Fibroblast of skin of abdomen (primary cell): ENCODE measurements around the gene SLC51B.
"Not testable (repeated sequence)": the region's sequence is repeated elsewhere in the genome, so short reads cannot be mapped to it uniquely, and the experiment has no call there.

Experiments used
- DNase-seq: peaks from one replicate; pipeline ENCODE4 v3.0.0-alpha.2; 2013

Gene SLC51B

DNA sequence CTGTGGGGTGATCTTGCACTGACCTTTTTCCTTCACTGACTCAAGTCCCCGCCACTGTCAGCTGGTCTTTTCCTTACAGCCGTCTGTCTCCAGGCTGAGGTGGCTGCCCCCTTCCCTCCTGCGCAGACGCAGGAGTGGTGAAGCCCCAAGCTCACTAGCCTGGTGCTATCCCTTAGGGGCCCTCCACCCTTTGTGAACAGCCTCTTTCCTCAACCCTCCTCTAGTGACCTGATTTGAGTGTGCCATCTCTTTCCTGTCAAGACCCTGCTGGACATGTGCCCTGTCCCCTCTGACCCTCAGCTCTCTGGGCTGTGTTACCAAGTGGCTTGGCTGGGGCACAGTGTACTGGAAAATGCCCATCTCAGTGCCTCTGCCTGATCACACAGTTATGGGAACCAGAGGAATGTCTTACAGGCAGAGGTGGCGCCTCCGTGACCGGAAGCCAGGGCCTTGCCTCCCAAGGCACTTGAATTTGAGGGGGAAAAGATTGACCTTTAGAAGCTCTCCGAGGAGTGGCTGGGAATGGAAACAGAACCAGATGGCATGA, 40.1 kb downstream of the SLC51B start:
- no peak for DNase-seq

DNA sequence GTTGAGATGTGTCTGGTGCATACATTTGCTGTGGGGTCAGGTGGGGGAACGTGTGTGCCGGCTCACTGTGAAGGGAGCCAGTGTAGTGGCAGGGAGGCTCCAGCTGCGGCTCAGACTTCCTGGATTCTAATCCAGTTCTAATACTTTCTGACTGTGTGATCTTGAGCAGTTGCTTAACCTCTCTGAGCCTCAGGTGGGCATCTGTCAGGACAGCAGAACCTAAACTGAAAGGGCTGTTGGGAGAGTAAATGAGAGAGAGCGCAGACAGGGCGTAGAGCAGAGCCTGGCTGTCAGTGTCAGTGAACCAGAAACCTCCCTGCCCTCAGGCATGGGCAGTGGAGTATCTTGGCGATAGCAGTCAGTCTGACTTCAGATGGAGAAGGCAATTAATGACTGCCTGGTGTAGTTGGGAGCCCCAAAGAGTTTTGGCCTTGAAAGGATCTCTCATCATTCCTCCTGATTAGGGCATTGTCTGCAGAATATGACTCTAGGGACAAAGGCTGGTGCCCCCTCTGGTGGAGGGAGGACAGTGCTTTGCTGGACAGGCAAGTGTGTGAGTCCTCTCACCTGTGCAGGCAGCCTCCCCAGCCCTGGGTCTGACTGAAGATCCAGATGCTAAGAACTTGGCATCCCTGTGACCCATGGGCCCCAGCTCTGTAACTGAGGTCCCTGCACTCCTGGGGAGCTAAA, 40.9 kb downstream of the SLC51B start:
- no peak for DNase-seq

DNA sequence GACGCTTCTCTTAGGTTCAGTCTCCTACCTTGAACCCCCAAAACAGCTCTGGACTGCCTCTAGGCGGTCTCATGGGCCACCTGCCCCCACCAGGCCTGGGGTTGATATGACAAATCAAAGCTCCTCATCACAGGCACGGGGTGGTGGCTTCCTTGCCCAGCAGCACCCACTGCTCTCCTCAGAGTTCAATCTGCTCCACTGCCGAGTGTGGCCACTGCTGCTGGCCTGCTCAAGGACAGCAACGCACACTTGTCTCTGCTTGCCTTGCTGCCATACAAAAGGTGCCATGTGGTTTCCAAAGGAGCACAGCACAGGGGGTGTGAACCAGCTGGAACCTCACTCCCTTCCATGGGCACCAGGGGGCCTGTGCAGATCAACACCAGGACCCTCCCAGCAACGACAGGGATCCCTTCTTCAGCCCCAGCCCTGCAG, 41.5 kb downstream of the SLC51B start:
- DNase-seq, result no peak

DNA sequence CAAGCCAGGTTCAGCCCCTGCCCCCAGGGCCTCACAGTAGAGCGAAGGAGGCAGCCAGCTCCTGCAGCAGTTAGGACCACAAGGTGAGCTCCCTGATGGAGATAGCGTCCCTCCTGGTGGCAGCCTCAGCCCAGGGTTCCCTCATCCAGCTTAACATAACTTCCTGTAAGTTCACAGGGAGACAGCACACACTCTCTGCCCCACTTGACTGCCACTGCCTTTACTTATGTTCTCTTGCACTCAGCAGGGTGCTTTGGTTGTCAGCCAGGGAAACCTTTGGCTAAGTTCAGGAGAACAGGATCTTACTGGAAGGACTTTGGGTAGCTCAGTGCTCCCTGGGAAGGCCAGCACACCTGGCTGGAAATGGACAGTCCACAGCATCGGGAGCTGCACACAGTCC, 42.2 kb downstream of the SLC51B start:
- DNase-seq, result no peak

DNA sequence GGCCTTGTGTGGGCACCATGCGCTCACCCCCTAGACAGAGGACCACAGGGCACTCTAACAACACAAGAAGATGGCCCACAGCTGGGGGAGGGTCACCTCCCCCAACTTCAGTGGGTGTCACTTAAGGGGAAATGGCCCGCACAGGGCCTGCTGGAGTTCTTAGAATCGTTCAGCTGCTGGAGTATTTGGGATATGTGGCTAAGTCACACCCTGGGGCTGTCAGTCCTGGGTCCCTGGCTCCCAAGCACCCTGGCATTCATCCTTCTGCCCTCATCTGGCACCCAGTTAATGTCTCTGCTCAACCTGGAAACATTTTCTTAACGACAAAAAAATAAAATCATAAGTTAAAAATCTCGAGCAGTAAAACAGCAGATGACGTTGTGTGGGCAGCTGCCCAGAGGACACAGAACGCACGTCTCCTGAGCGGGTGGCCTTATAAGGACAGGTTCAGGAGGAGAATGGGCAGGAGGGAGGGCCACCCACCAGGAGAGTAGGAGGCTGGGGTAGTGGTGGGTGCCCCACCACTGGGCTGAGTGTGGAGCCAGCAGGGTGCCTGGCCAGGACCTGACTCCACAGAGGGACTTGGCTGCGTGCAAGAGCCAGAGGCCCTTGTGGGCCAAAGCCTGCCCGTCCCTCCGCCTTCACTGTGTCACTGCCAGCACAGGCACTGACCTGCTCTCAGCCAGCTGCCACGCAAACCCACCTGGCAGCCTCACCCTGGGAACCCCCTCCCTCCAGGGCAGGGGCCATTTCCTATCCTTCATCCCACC, 42.9 kb downstream of the SLC51B start:
- no peak for DNase-seq

DNA sequence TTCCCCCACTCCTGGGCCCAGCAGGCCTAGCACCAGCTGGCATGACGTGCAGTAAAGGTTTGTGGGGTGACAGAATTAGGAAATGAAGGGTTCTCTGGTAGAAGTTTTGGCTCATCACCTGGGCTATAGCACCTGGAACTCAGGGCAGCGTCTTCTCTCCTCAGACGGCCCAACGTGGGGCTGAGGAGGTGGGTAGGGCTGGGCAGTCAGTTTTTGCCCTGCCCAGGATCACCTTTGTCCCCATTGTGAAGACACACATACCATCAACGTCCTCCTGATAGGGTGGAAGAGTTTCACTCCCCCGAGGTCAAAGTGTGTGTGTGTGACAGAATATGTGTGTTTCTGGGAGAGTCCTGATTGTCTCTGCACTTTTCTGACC, 43.4 kb downstream of the SLC51B start:
- no peak for DNase-seq

DNA sequence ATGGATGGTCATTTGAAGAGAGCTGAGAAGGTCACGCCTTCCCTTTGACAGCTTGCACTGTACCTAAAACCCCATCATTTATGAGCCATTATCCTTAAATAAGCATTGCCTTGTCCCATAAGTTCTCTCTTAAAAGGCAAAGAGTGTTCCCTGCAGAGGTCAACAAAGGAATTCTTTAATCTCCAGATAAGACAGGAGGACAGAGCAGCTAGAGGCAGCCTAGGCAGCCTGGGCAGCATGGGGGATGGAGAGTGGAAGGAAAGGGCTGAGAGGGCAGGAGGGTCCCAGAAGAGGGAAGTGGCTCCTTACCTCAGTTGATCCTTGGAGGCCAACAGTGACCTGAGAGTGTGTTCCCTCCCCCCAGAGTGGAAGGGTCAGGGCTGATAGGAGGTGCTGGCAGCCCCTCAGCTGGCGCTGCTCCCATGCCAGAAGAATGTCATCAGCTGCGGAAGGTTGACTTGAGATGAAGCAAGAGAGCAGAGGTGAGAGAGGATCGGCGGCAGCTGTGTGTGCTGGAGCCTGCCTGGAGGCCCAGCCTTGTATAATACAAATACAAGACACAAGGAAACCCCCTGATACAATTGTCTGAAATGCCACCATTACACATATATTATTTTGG, 44.1 kb downstream of the SLC51B start:
- no peak for DNase-seq

DNA sequence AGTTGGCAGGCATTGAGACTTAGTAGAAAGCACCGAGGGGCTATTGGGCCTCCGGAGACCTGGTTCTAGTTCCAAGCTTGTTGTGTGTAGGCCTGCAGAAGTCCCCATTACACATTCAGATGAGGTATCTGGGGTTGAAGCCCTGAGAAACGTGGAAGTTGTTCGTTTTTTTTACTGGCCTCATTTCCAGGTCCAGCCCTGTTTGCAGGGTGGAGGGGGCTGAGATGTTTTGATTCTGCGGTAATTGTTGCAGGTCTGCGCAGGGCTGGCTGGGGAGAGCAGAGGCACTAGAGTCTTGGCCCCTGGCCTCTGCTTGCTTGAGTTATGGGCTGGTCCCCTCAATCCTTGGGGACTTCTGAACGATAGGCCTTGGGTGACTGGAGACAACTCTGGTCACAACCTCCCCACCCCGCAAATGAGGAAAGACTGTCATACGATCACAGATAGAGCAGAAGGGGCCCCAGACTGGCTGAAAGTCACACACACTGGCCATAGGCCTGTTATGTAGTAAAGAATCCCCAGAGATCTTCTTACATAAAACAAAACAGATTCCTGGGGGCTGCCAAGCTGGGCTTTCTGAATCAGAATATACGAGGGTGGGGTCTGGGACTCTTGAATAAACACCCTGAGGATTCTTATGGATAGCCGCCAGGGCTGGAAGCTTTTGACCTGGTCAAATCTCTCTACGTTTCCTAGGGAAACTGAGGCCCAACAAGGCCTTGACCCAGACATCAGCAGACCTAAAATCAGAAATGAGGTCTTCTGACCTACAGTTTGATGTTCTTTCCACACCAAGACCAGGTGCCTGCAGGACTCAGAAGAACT, 47.0 kb downstream of the SLC51B start:
- DNase-seq, result no peak

DNA sequence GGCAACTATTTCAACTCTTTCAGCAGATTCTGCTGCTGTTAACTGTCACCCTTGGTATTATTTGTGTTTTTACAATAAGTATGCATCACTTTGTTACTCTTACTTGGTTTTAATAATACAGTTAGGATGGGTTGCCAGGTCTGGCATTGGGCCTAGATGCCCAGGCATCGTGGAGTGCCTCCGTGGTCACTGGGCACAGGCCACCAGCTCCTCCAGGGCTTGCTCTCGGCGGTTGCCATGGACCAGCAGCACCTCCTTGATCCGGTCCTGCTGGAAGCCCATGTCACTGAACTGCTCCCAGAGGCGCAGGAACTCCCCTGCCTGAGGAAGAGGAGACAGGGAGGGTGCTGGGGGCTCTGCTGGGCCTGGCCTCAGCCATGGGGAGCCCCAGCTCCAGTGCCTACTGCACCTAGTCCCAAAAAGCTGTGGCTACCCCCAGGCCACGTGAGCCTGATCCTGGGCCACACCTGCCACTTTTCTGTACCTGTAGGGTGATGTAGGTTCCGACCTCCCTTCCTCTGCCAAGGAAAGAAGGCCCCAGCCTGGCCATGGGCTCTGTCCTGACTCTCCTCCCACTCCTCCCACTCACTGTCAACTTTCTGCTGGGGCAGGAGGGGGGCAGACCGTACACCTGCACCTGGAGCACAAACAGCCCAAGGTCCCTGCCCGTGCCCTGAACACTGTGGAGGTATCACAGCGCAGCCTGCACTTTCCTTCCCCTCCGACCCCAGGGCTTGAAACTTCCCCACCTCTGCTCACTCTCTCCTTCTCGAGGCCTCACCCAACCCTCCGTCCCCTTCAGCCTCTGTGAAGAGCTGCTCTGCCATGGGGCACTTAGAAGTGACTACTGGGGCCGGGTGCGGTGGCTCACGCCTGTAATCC, 48.0 kb downstream of the SLC51B start:
- no peak for DNase-seq

DNA sequence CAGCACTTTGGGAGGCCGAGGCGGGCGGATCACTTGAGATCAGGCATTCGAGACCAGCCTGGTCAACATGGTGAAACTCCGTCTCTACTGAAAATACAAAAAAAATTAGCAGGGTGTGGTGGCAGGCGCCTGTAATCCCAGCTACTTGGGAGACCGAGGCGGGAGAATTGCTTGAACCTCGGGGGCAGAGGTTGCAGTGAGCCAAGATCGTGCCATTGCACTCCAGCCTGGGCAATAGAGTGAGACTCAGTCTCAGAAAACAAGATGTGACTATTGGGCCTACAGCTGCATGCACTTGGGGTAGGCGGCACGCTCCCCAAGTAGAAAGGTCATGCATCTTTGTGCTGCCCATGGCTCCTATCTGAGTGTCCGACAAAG, 48.6 kb downstream of the SLC51B start:
- not testable (repeated sequence) for DNase-seq

DNA sequence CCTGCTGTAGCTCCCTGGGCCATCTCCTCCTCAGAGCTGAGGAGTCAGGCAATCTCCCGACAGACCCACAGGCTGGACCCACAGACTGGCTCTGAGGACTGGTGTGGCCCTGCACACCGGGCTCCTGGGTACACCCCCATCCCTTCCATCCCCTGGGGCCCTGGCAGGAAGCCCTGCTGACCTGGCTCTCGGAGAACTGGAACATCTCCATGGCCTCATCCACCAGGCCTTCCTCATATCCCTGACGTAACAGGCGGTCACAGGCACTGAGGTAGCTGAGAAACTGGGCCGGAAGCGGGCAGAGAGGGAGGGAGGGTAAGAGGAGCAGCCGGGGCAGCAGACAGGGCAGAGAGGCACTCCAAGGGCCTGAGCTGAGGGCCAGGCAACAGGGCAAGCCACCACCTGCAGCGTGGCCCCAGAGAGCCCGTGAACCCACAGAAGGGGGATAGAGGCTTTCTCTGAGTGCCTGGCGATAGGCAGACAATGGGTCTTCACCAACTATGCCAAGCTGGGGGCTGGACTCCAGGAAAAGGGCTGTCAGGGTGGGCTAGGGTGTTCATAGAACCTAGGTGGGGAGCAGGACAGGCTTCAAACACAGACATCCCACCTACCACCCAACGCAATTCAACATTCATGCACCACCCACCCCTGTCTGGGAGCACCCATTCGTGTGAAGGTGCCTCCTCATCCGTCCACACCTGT, 49.3 kb downstream of the SLC51B start:
- DNase-seq, result no peak

DNA sequence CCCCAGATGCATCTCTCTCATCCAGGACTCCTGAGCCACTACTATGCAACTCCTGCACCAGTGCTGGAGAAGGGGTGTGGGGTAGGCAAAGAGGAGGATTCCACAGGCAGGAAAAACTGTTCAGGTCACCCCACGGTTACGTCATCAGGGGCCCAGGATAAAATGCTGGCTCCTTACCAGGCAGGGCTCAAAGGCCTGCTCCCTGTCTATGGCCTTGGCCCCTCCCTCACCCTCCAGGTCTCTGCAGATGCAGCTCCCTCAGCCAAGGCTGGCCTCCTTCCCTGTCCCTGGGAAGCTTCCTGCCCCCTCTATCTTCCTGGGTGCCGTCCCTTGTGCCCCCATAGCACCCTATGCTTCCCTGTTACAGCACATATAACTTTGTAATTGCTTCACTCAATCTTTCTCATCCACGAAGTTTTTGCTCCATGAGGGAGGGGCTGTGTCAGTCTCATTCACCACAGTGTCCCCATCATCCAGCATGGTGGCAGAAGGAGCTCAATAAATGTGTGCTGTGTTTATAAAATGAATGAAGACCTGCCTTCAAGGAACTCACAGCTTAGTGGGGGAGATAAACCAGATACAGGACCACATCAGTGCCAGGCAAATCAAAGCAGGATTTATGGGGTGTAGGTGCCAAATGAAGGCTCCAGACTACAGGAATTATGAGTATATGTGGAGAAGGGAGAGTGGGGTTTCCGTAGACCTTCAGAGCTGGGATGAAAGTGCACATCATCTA, 50.0 kb downstream of the SLC51B start:
- no peak for DNase-seq

DNA sequence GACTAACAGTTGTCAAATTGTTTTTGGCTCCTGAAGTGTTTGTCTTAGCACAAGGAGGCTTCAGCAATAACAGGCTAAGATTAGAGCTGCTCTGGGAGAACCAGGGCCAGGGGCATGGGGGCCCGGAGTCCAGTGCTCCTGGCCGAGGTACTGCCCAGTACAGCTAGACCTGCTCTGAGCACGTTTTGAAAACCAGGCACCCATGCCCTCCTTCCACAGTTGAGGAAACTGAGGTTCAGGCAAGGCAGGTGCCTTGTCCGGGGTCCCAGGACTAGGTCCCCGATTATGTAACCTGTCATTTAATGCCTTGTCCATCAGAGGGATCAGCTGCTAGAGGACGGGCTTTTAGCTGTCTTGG, 50.5 kb downstream of the SLC51B start:
- DNase-seq, result no peak

DNA sequence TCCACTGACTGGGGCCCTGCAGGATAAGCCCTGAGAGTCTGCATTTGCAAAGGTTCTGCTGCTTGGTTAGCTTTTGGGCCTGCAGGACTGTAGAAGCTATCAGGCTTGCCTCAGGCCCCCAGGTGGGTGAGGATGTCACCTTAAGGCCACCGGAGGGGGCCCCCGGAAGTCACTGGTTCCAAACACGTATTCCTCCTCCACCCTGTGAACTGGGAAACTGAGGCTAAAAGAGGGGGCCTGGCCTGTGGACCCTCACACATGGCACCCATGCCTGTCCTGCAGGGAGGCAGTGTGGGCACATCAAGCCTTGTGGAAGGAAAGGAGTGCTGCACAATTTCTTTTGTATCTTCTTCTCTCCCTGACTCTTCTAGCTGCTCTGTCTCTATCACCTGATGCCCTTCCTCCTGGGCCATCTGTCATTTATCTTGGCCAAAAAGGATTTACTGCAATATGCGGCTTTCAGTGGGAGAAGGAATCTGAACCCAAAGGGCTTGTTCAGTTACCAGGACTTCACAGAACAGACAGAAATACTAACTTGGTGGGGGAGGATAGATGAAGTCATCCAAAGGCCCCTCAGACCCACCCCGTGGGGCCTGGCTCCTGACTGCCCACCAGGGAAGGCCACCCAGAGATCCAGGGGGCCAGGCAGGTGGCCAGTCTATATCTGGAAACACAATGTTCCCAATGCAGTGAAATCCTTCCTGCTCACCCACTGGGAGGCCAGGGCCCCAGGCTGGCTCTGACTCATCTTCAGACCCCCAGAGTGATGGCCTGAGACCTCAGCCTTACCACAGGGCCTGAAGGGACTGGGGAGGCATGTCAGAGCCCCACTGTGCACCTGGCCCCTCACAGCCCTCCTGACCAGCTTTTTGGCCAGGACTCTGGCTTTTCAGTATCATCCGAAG, 51.5 kb downstream of the SLC51B start:
- no peak for DNase-seq

DNA sequence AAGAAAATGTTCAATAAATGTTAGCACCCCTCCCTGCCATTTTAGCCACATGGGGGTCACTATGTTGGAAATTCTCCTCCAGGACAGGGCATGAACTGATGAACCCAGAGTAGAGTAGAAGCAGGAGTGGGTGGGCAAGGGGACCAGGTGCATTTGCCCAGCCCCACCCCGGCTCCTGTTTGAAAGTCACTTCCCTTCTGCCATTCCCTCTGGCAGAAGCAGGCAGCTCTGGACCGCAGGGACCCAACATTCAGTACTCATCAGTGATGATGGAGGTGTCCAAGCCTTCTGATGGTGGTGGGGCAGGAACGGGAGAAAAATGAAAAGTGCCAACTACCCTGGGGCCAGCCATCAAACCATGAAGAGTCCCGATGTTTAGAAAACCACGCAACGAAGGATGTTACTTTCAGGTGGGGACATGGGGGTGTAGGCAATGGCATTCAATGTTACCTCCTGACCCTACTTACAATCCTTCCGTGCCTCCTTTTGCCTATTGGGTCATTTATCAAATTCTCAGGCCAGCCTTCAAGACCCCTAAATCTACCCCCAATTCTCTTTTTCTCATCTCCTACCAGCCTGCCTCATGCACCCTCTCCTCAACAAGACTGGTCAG, 52.6 kb downstream of the SLC51B start:
- DNase-seq, result no peak

DNA sequence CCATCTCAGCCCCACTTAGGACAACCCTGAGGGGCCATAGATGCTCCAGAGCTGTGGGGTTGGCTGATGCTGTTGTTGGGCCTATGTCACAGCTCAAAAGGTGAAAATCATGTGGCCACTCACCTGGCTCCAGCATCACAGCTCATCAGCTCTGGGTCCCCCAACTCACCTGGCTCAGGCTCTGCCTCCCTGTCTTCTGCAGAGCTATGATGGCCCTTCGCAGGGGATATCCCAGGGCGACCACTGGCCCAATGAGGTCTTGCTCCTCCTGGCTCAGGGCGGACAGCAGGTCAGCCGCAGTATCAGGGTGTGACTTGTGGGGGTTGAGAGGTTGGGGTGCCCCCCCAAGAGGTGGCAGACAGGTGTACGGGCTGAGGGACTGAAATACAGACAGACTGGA, 54.1 kb downstream of the SLC51B start:
- no peak for DNase-seq

DNA sequence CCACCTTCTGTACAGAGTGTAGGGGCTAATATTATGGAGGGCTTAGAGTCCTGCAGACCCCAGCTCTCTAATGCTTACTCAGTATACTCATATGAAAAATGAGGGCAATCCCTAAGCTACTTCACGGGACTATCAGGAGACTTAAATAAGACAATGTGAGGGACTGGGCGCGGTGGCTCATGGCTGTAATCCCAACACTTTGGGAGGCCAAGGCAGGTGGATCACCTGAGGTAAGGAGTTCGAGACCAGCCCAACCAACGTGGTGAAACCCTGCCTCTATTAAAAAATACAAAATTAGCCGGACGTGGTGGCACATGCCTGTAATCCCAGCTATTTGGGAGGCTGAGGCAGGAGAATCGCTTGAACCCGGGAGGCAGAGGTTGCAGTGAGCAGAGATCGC, 54.6 kb downstream of the SLC51B start:
- DNase-seq, result not testable (repeated sequence)

DNA sequence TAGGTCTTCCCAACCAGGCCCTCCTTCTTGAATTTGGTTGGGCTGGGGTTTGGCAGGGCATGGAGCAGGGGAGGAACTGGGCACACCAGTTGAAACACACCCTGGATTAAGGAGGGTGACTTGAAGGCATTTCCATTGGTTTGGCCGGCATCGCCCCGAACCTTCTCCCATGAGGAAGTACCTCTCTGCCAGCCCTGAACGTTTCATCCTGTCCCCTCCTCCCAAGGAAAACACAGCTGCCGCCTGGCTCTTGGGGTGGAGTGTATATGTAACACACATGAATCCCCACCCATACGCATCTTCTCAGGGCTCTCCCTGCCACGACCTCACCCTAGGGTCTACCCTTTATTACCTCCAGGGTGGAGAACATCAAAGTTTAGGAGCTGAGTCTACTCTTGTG, 55.3 kb downstream of the SLC51B start:
- DNase-seq, result no peak

DNA sequence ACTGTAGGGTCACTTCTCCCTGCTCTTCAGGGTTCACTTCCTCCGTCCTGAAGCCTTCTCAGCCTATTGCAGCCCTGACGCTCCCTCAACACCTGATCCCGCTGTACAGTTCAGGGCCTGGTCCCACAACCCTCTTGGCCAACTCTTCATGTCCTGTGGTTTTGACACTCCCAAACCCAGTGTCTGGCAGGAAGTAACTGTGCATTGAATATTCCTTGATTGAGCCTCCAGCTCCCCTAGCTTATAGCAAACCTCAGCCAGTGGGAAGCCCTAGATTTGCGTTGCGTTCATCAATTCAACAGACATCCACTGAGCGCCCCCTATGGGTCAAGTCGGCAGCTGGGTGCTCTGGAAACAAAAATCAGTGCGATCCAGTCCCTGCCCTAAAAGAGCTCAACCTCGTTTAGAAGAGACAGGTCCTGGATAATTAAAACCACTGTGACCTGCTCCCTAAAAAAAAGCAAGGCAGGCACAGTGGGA, 56.3 kb downstream of the SLC51B start:
- peak; percentile 57 for DNase-seq
